SIG-M5 (cell line): ENCODE data around the gene DUSP3.

Experiments
- DNase-seq: peaks from one replicate; lab custom pipeline; 2025; lab: John Stamatoyannopoulos, UW

The DUSP3 gene

GRCh38 chr17:43768943-43769342 lies 9.8 kb downstream of the DUSP3 start:
- DNase-seq = no peak

GRCh38 chr17:43768382-43768781 lies 10.4 kb downstream of the DUSP3 start:
- peak; percentile 83 for DNase-seq

- DNase-seq = no peak
These were observed 11.1 kb downstream of the DUSP3 start for GRCh38 chr17:43767713-43768059.

- no peak for DNase-seq
These were observed 11.6 kb downstream of the DUSP3 start for GRCh38 chr17:43767053-43767712.

GRCh38 chr17:43766413-43767052 lies 12.2 kb downstream of the DUSP3 start:
- DNase-seq = no peak

GRCh38 chr17:43760254-43760852 lies 18.4 kb downstream of the DUSP3 start:
- DNase-seq = no peak

GRCh38 chr17:43759836-43760235 lies 18.9 kb downstream of the DUSP3 start:
- DNase-seq = no peak

GRCh38 chr17:43758497-43759174 lies 20.1 kb downstream of the DUSP3 start, which contains the start of gene SOST:
Gene SOST (minus strand): TSS chr17:43758791. CDS start chr17:43758741, 50 bp downstream.
- DNase-seq = no peak

- DNase-seq = no peak
These were observed 20.7 kb downstream of the DUSP3 start for GRCh38 chr17:43758086-43758485.

GRCh38 chr17:43757171-43757660 lies 21.6 kb downstream of the DUSP3 start:
- DNase-seq = no peak

GRCh38 chr17:43756201-43756600 lies 22.6 kb downstream of the DUSP3 start:
- DNase-seq = no peak

GRCh38 chr17:43755389-43755875 lies 23.3 kb downstream of the DUSP3 start:
- no peak for DNase-seq

GRCh38 chr17:43754947-43755346 lies 23.8 kb downstream of the DUSP3 start:
- no peak for DNase-seq

- DNase-seq = no peak
These were observed 25.2 kb downstream of the DUSP3 start for GRCh38 chr17:43753493-43754129.

- DNase-seq = no peak
These were observed 28.6 kb downstream of the DUSP3 start for GRCh38 chr17:43750153-43750552.

- no peak for DNase-seq
These were observed 33.2 kb downstream of the DUSP3 start for GRCh38 chr17:43745541-43745940.

- no peak for DNase-seq
These were observed 37.1 kb downstream of the DUSP3 start for GRCh38 chr17:43741636-43742035.

- DNase-seq = no peak
These were observed 38.2 kb downstream of the DUSP3 start for GRCh38 chr17:43740541-43740940.

- no peak for DNase-seq
These were observed 41.1 kb downstream of the DUSP3 start for GRCh38 chr17:43737722-43738121.

GRCh38 chr17:43736389-43736788 lies 42.4 kb downstream of the DUSP3 start:
- DNase-seq = no peak

GRCh38 chr17:43734376-43734775 lies 44.4 kb downstream of the DUSP3 start:
- no peak for DNase-seq

- DNase-seq = no peak
These were observed 44.8 kb downstream of the DUSP3 start for GRCh38 chr17:43733956-43734355.
